Epithelial cell of esophagus (primary cell): ENCODE data around the gene WFDC2.
A peak's percentile ranks its signal among the peaks of the same experiment; 100 is the strongest.
"Not testable (repeated sequence)": the region's sequence is repeated elsewhere in the genome, so short reads cannot be mapped to it uniquely, and the experiment has no call there.

Experiments
- DNase-seq: peaks from one replicate; pipeline ENCODE4 v3.0.0; 2010; ENCODE audit warnings: low read depth
- H3K4me3 ChIP-seq: 2 replicates; pipeline ENCODE4 v1.5.1; 2011; ENCODE audit warnings: mild to moderate bottlenecking, low read length, control low read depth
- TF ChIP-seq, protein P1 (sequence below): IDR thresholded peaks from 2 replicates; pipeline ENCODE4 v1.5.1; 2011; ENCODE audit warnings: low read depth, mild to moderate bottlenecking, low read length, control low read depth, inconsistent platforms; ENCODE audit not compliant: insufficient read depth; ENCODE audit errors: missing control alignments

Gene WFDC2

DNA sequence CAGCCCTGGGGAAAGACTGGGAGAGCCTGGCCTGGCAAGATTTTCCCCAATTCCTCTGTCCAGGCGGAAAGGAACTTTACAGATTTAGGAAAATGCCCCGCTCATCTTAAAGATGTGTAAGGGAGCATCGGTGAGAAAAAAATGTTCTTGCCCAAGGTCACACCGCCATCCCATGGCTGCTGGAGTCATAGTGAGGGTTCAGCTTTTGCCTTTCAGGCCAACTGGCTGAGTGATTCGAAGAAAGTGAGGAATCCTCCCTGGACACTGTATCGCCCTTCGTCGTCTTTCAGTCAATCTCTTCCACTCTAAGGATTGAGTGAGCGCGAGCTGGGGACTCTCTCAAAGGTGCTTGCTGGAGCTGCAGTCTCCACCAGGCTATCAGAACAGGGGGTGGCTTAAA, 1.4 kb downstream of the WFDC2 start:
- TF ChIP-seq, protein P1, sequence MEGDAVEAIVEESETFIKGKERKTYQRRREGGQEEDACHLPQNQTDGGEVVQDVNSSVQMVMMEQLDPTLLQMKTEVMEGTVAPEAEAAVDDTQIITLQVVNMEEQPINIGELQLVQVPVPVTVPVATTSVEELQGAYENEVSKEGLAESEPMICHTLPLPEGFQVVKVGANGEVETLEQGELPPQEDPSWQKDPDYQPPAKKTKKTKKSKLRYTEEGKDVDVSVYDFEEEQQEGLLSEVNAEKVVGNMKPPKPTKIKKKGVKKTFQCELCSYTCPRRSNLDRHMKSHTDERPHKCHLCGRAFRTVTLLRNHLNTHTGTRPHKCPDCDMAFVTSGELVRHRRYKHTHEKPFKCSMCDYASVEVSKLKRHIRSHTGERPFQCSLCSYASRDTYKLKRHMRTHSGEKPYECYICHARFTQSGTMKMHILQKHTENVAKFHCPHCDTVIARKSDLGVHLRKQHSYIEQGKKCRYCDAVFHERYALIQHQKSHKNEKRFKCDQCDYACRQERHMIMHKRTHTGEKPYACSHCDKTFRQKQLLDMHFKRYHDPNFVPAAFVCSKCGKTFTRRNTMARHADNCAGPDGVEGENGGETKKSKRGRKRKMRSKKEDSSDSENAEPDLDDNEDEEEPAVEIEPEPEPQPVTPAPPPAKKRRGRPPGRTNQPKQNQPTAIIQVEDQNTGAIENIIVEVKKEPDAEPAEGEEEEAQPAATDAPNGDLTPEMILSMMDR = no peak
- no peak overlapping the region for H3K4me3 ChIP-seq
- no peak for DNase-seq

- not testable (repeated sequence) for H3K4me3 ChIP-seq, DNase-seq
Observed at GRCh38 chr20:45472286-45472685, 2.7 kb downstream of the WFDC2 start.

DNA sequence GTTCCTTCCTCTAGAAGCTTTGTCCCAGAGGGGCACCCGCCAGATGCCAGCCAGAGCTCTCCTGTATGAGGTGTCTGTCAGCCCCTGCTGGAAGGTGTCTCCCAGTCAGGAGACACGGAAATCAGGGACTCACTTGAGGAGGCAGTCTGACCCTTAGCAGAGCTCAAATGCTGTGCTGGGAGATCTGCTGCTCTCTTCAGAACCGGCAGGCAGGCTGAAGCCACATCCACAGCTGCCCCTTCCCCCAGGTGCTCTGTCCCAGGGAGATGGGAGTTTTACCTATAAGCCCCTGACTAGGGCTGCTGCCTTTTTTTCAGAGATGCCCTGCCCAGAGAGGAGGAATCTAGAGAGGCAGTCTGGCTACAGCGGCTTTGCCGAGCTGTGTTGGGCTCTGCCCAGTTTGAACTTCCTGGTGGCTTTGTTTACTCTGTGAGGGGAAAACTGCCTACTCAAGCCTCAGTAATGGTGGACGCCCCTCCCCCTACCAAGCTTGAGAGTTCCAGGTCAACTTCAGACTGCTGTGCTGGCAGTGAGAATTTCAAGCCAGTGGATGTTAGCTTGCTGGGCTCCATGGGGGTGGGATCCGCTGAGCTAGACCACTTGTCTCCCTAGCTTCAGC, 8.1 kb downstream of the WFDC2 start:
- DNase-seq, H3K4me3 ChIP-seq: not testable (repeated sequence)

DNA sequence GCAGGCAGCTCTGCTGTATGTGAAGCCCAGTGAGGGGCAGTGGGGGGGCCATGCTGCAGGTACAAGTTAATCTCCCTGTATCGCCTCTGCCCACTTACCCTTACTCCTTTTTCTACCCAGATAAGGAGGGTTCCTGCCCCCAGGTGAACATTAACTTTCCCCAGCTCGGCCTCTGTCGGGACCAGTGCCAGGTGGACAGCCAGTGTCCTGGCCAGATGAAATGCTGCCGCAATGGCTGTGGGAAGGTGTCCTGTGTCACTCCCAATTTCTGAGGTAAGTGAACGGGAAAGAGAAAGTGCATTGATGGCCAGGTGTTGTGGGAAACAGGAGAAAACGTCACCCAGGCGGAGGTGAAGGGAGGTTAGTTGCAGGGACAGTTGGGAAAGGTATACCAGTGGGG, 10.3 kb downstream of the WFDC2 start:
- no peak overlapping the region for H3K4me3 ChIP-seq
- TF ChIP-seq, protein P1 = no peak
- no peak for DNase-seq

GRCh38 chr20:45484676-45485075, 15.1 kb downstream of the WFDC2 start:
- no peak for DNase-seq
- TF ChIP-seq, protein P1 = no peak
- H3K4me3 ChIP-seq = no peak overlapping the region

GRCh38 chr20:45485388-45485787, 15.8 kb downstream of the WFDC2 start:
- TF ChIP-seq, protein P1 = no peak
- DNase-seq = no peak
- no peak overlapping the region for H3K4me3 ChIP-seq

- TF ChIP-seq, protein P1 = no peak
- no peak for DNase-seq
- H3K4me3 ChIP-seq = no peak overlapping the region
Observed at GRCh38 chr20:45487231-45487635, 17.7 kb downstream of the WFDC2 start.

DNA sequence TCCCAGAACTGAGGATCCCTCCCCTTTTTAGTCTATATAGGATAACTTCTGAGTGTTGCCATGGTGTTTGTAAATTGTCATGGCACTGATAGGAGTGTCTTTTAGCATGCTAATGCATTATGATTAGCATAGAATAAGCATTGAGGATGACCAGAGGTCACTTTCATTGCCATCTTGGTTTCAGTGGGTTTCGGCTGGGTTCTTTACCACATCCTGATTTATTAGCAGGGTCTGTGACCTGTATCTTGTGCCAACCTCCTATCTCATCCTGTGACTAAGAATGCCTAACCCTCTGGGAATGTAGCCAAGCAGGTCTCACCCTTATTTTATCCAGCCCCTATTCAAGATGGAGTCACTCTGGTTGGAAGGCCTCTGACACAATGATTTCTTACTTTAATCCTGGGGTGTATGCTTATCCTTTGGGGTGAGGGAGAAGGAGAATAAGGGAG, 19.6 kb downstream of the WFDC2 start:
- peak; percentile 83 for DNase-seq
- H3K4me3 ChIP-seq = no peak overlapping the region
- TF ChIP-seq, protein P1 = no peak
